ENCODE measurements around the gene SLC22A2.

SLC22A2 gene

DNA sequence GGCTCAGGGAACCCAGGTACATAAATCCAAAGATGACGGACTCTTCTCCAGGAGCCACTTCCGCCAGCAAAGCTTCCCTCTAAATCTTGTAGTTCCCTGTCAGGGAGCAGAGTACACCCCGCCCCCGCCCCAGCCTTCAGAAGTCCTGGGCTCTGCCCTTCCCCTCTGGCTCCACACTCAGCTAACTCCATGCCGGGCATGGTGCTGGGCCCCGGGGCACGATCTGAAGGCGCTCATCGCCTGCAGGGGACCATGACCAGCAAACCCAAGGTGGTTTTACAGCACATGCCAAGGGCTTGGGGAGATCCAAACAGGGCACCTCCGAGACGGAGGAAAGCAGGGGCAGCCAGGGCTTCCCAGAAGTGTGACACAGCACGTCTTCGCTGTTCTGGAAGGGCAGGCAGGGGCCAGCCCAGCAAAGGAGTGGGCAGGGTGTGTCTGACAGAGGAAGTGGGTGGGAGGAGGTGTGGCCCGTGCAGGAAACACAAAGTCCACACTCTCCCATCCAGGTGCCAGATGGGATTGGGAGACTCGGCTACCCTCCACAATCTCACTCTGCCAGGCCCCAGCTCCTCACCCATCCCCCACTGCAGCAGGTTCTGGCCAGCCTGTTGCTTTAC, 41.6 kb upstream of the SLC22A2 start:
- TF ChIP-seq, protein P1, sequence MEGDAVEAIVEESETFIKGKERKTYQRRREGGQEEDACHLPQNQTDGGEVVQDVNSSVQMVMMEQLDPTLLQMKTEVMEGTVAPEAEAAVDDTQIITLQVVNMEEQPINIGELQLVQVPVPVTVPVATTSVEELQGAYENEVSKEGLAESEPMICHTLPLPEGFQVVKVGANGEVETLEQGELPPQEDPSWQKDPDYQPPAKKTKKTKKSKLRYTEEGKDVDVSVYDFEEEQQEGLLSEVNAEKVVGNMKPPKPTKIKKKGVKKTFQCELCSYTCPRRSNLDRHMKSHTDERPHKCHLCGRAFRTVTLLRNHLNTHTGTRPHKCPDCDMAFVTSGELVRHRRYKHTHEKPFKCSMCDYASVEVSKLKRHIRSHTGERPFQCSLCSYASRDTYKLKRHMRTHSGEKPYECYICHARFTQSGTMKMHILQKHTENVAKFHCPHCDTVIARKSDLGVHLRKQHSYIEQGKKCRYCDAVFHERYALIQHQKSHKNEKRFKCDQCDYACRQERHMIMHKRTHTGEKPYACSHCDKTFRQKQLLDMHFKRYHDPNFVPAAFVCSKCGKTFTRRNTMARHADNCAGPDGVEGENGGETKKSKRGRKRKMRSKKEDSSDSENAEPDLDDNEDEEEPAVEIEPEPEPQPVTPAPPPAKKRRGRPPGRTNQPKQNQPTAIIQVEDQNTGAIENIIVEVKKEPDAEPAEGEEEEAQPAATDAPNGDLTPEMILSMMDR (IDR thresholded peaks at IDR 0.05): no peak
- DNase-seq: no peak
- no peaks in the 10 kb centered on the region for H3K36me3 ChIP-seq
- no peaks in the 10 kb centered on the region for H3K9me3 ChIP-seq
- H3K27ac ChIP-seq: peak overlapping the region; percentile 20 to 32
- peaks cover 0 to 29% (median 1%) of the 10 kb centered on the region in 4 donors for H3K4me1 ChIP-seq
- intact Hi-C loops (cut with DNase I; ENCODE audit: low total_unique reads): no loop called here
- H3K4me3 ChIP-seq: no peak overlapping the region
- no peaks in the 10 kb centered on the region for H3K27me3 ChIP-seq

DNA sequence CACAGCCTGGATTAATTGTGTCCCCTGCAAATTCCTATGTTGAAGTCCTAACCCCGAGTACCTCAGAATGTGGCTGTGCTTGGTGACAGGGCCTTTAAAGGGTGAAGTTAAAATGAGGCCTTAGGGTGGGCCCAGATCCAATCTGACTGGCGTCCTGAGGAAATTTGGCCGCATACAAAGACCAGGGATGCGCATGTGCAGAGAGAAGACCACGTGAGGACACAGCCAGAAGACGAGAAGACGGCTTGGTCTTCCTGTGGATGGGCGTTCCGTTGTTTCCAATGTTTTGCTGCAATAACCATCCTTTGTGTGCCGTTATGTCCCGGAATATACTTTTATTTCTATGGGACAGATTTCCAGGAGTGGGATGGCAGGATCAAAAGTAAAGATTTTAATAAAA, 40.9 kb upstream of the SLC22A2 start:
- H3K4me1 ChIP-seq: peaks cover 0 to 29% (median 1%) of the 10 kb centered on the region in 4 donors
- intact Hi-C loops (cut with DNase I; ENCODE audit: low total_unique reads): no loop called here
- DNase-seq: no peak
- H3K27ac ChIP-seq: no peak overlapping the region
- no peak overlapping the region for H3K4me3 ChIP-seq
- H3K9me3 ChIP-seq: no peaks in the 10 kb centered on the region
- TF ChIP-seq, protein P1 (IDR thresholded peaks at IDR 0.05): no peak
- no peaks in the 10 kb centered on the region for H3K27me3 ChIP-seq
- H3K36me3 ChIP-seq: no peaks in the 10 kb centered on the region

DNA sequence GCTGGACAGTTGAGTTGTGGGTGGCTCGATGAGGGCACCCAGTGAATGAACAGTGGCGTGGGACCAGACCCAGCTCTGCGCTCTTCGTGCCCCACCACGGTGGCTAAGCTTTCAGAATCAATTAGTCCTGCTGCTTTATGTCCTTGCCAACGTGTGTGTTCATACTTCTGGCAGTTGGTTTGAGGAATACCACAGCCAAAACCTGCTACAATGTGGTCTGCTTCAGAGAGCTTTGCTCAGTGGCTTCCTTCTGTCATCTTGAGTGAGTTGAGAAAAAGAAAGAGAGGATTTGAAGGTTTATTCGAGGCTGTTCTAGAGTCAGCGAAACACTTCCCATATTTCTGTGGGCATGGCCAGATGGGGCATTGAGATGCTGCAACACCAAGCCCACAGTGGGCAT, 39.5 kb upstream of the SLC22A2 start:
- peaks cover 0 to 39% (median 4%) of the 10 kb centered on the region in 4 donors for H3K4me1 ChIP-seq
- H3K27me3 ChIP-seq: no peaks in the 10 kb centered on the region
- intact Hi-C loops (cut with DNase I; ENCODE audit: low total_unique reads): no loop called here
- H3K4me3 ChIP-seq: no peak overlapping the region
- H3K9me3 ChIP-seq: no peaks in the 10 kb centered on the region
- DNase-seq: no peak
- TF ChIP-seq, protein P1 (IDR thresholded peaks at IDR 0.05): no peak
- no peaks in the 10 kb centered on the region for H3K36me3 ChIP-seq
- H3K27ac ChIP-seq: peak overlapping the region; percentile 14 to 28

DNA sequence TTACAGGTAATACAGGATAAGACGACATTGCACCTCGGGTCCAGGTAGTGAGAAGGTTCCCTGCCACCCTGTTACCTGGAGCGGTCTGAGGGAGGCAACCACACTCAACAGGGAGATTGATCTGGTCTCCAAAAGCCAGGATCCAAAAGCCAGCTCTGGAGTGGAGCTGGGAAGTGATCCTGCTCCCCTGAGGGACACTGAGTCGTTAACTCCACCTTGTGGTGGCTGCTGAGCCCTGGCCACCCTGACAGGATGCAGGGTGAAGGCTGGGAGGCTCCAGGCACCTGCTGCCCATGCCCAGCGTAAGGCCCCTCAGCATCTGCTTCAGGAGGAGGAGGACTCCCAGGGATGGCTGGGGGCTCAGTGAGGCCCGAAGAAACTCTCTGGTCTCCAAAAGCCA, 38.7 kb upstream of the SLC22A2 start:
- no peak for DNase-seq
- Histone ChIP-seq H3K4me1 (peaks cover 0 to 45% (median 5%) of the 10 kb centered on the region in 4 donors), H3K27ac (no peak overlapping the region), H3K36me3 (no peaks in the 10 kb centered on the region), H3K27me3 (no peaks in the 10 kb centered on the region), H3K4me3 (no peak overlapping the region), H3K9me3 (no peaks in the 10 kb centered on the region)
- intact Hi-C loops (cut with DNase I; ENCODE audit: low total_unique reads): no loop called here
- TF ChIP-seq, protein P1 (IDR thresholded peaks at IDR 0.05): no peak

DNA sequence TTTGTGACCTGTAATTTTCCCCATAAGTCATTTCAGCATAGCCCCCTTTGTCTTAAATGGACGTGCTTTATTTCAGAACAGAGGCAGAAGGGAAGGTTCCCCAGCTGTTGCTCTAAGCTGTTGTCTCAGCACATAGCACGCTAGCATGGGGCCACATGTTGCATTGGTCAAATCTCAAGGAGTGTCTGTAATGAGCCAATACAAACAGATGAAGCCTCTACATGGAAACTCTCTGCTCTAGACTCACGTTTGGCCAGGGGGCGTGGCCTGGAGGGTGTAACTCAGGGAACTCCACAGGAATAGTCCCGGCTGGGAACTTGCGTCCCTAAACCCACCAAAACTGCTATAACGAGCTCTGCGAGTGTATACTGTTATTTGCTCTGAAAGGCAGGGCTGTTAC, 35.2 kb upstream of the SLC22A2 start:
- TF ChIP-seq, protein P1 (IDR thresholded peaks at IDR 0.05): no peak
- H3K9me3 ChIP-seq: no peaks in the 10 kb centered on the region
- DNase-seq: peak in 1 of 2 donors; percentile 73
- H3K4me1 ChIP-seq: peaks cover 0 to 30% (median 7%) of the 10 kb centered on the region in 4 donors
- H3K36me3 ChIP-seq: no peaks in the 10 kb centered on the region
- no peak overlapping the region for H3K27ac ChIP-seq
- no peaks in the 10 kb centered on the region for H3K27me3 ChIP-seq
- intact Hi-C loops (cut with DNase I; ENCODE audit: low total_unique reads): no loop called here
- no peak overlapping the region for H3K4me3 ChIP-seq
